GM10248 (cell line): ENCODE data around the gene CENPE.

Source experiments
- CTCF ChIA-PET: fragments of 300-600 bp; sonication (Branson Sonifier 250); formaldehyde crosslinking; extraction: SDS; loops from one replicate; lab custom pipeline; 2021; ENCODE audit warnings: antibody characterized with exemption; lab: Yijun Ruan, JAX
- POLR2A ChIA-PET: fragments of 350-650 bp; sonication (Branson Sonifier 250); formaldehyde crosslinking; extraction: SDS; loops from one replicate; lab custom pipeline; 2020; ENCODE audit warnings: antibody characterized with exemption; lab: Yijun Ruan, JAX
- DNase-seq: peaks from one replicate; pipeline ENCODE4 v3.0.0; 2012; ENCODE audit errors: extremely low spot score
- CTCF ChIP-seq: IDR thresholded peaks from 2 replicates; pipeline ENCODE4 v1.5.1; 2012; ENCODE audit warnings: mild to moderate bottlenecking, low read depth; ENCODE audit errors: extremely low read depth, missing control alignments, control extremely low read depth

The CENPE gene

DNA sequence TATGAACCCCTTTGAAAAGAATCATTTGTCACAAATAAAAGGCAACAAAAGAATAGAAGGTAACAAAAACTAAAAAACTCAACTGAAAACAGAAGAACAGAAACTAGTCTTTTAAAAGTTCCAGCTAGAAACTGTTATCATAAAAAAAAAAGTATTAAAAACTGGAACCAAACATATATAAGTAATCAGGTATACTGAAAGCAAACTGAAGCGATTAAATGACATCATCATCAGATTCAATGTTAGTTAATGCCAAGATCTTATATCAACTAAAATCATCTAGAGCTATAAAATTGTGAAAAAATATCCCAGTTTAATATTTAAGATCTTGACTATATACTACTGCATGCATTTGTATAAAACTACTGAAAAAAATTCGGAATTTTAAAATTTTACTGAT is 36.0 kb downstream of the CENPE start:
- ChIA-PET POLR2A (no interaction called here), CTCF (no interaction called here)
- no peak for TF ChIP-seq CTCF

DNA sequence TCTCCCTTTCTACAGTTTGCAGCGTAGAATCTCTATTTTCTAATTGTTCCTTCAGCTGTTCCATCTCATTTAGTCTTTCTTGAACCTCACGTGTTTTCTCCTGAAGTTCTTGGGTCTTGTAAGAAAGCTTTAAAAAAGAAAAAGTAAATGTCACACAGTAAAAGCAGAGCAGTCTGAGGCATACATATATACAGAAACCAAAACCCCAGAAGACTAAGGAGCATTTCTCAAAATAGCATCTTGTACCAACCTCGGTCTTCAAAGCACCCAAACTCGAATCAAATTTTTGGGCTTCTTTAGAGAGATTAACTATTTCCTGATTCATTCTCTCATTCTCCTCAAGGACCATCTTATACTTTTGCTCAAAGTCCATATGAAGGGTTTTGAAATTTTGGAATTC is 39.4 kb downstream of the CENPE start:
- ChIA-PET CTCF (interaction anchor here (0.9 kb wide), 1 partner anchor 10 kb away, joined by 4 read pairs; no protein-coding TSS in a partner anchor), POLR2A (no interaction called here)
- TF ChIP-seq CTCF: no peak
- DNase-seq: no peak

More for the DNA sequence above, 36.0 kb downstream of the CENPE start:
- no peak for DNase-seq

- no peak for TF ChIP-seq CTCF
- POLR2A ChIA-PET: no interaction called here
- CTCF ChIA-PET: interaction anchor here (1.5 to 2.1 kb wide), 2 partner anchors 13 to 23 kb away, joined by 4 to 5 read pairs; no protein-coding TSS in a partner anchor
- DNase-seq: no peak
Measured at GRCh38 chr4:103156106-103156505, 42.0 kb downstream of the CENPE start.

DNA sequence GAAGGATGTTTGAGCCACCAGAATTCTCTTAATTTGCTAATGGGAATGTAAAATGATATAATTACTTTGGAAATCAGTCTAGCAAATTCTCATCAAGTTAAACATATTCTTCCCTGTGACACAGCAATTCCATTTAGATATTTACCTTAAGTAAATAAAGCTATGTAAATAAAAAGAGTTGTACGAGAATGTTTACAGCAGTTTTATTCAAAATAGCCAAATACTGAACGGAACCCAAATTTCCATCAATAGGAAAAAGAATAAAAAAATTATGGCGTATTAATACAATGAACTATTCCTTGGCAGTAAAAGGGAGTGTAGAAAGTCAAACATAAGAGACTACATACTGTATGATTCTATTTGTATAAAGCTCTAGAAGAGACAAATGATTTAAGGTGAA is 45.8 kb downstream of the CENPE start:
- ChIA-PET POLR2A (no interaction called here), CTCF (no interaction called here)
- no peak for TF ChIP-seq CTCF
- DNase-seq: no peak

- ChIA-PET POLR2A (no interaction called here), CTCF (no interaction called here)
- no peak for DNase-seq
- no peak for TF ChIP-seq CTCF
Measured at GRCh38 chr4:103150677-103151076, 47.5 kb downstream of the CENPE start.

GRCh38 chr4:103144926-103145325 is 53.2 kb downstream of the CENPE start:
- DNase-seq: no peak
- CTCF ChIA-PET: interaction anchor here (1.7 kb wide), 1 partner anchor 13 kb away, joined by 3 read pairs; no protein-coding TSS in a partner anchor
- POLR2A ChIA-PET: no interaction called here
- no peak for TF ChIP-seq CTCF
